Heart left ventricle (tissue), 16 donors: Measurements from ENCODE around the gene LCN1. TPM values are rescaled to one million over a fixed set of nuclear protein-coding genes. Genes with fewer than 3 reads are reported as not detected.

ENCODE experiments used
- ATAC-seq, 4 donors: fragments of 200-7000 bp; cut with Tn5 transposase; one replicate each; pipeline ENCODE4 v1.9.1; 2020 to 2022; ENCODE audit warnings: moderate library complexity in 4 of 4, mild to moderate bottlenecking in 3 of 4, moderate number of reproducible peaks in 1 of 4
- DNase-seq, 5 donors: peaks; one replicate each; pipeline ENCODE4 v3.0.0-alpha.2; 2020
- H3K27ac ChIP-seq, 12 donors: fragments of 200-600 bp; sonication (generic) in 4 of 12; one replicate each; pipeline versions ENCODE4 v1.5.0 to v1.8.0; 2016 to 2022; ENCODE audit warnings: mild to moderate bottlenecking in 2 of 12
- H3K27me3 ChIP-seq, 9 donors: fragments of 200-600 bp; sonication (generic) in 2 of 9; one replicate each; pipeline versions ENCODE4 v1.5.1 to v1.8.0; 2016 to 2022; ENCODE audit warnings: mild to moderate bottlenecking in 3 of 9
- H3K36me3 ChIP-seq, 9 donors: fragments of 200-600 bp; sonication (generic) in 2 of 9; one replicate each; pipeline versions ENCODE4 v1.5.0 to v1.8.0; 2018 to 2022; ENCODE audit warnings: mild to moderate bottlenecking in 2 of 9
- H3K4me1 ChIP-seq, 12 donors: fragments of 200-600 bp; sonication (generic) in 4 of 12; one replicate each; pipeline versions ENCODE4 v1.5.0 to v1.8.0; 2016 to 2022; ENCODE audit warnings: mild to moderate bottlenecking in 3 of 12
- H3K4me3 ChIP-seq, 12 donors: fragments of 200-600 bp; sonication (generic) in 4 of 12; one replicate each; pipeline versions ENCODE4 v1.5.0 to v1.8.0; 2017 to 2022; ENCODE audit warnings: mild to moderate bottlenecking in 9 of 12, moderate library complexity in 4 of 12
- H3K9me3 ChIP-seq, 12 donors: fragments of 200-600 bp; sonication (generic) in 4 of 12; one replicate each; pipeline versions ENCODE4 v1.5.0 to v1.8.0; 2016 to 2022; ENCODE audit warnings: mild to moderate bottlenecking in 1 of 12
- CTCF ChIP-seq, 12 donors: fragments of 200-600 bp; sonication (generic) in 4 of 12; IDR thresholded peaks; one replicate each; pipeline versions ENCODE4 v1.5.0 to v1.8.0; 2018 to 2022; ENCODE audit warnings: antibody characterized with exemption in 12 of 12, mild to moderate bottlenecking in 5 of 12
- POLR2A ChIP-seq, 2 donors: fragments of 450-650 bp; IDR thresholded peaks; one replicate each; pipeline ENCODE4 v1.6.1; 2017; ENCODE audit warnings: antibody characterized with exemption in 2 of 2, mild to moderate bottlenecking in 2 of 2, moderate library complexity in 2 of 2
- WGBS, 4 donors: extraction: QIAGEN DNeasy Blood & Tissue Kit in 2 of 4; methylation state at CpG; one replicate each; pipeline versions ENCODE4 v1.1.5 to v1.1.7; 2013 to 2018; 5-methylcytosine and 5-hydroxymethylcytosine counted together
- intact Hi-C, 10 donors: fragments of 100-400 bp; cut with DNase I; formaldehyde crosslinking; loops; one replicate each; pipeline versions ENCODE4 v1.11.1 to v1.14.2; 2022
- polyA plus RNA-seq, 2 donors: library from polyadenylated mRNA; stranded (reverse); fragments of 200-250 nt; gene quantifications; one replicate each; pipeline ENCODE4 v1.2.3, GENCODE V29; 2013
- total RNA-seq, 9 donors: library from RNA; depleted of rRNA in 2 of 9; stranded (reverse); fragments of >200 nt in 2 of 9; fragmentation: NEBNext Ultra II Directional in 3 of 9; extraction: Animal tissue kit (Norgen Biotek cat#: 25700) in 3 of 9; gene quantifications; one replicate each; pipeline versions ENCODE4 v1.1.0 to v1.2.4, GENCODE V29; 2016 to 2023
- donor health status: ischemic (EF 13 %, LVEDD 7.1; RV severe dilation, severe dysfunction).
- donor health status: healthy with polysubstance abuse.
- donor health status: DM: no; HTN: yes; CAD: no.
- donor health status: DM: no; HTN: no; CAD: no.
- donor health status: ischemic (EF 25% LVEDD 6.9; RV normal size, moderate dysfunction).
- donor health status: ischemic (EF 25% LVEDD 5.7; RV mildly dilated, moderate dysfunction).
- donor health status: healthy.
- donor health status: DM: yes; HTN: yes; CAD: no.
- donor health status: ischemic (EF 35%, LVEDD 5.7; RV mildly dilated, moderate dysfunction).
- donor health status: nonischemic (EF 11% LVEDD 7.7; RV severe dilation, severe dysfunction).
- donor health status: DM: yes; HTN: yes; CAD: no.
- donor health status: PGD.
- donor health status: ischemic (EF 29% LVEDD 5.4; RV normal size, mild dysfunction).
- donor health status: nonischemic (EF 23%, LVEDD 6.1; RV moderate dilation, normal function).

Gene LCN1
- total and polyA plus RNA-seq, 11 donors, result 0.33 to 0.50 (median 0.37) TPM; not detected in 8

GRCh38 chr9:135573124-135573523, 51.9 kb downstream of the LCN1 start:
- DNase-seq (no peak), ATAC-seq (no peak)
- WGBS, 4 donors, result 76 to 89% (median 84%) methylated on average over 1 of the region's 1 CpG
- Histone ChIP-seq H3K27me3 (peaks cover 0 to 11% (median 0%) of the 10 kb centered on the region in 9 donors), H3K27ac (no peak overlapping the region), H3K9me3 (peaks cover 0 to 17% (median 6%) of the 10 kb centered on the region in 12 donors), H3K36me3 (no peaks in the 10 kb centered on the region), H3K4me3 (no peak overlapping the region), H3K4me1 (no peaks in the 10 kb centered on the region)
- intact Hi-C loops, result no loop called here
- TF ChIP-seq POLR2A (IDR thresholded peaks at IDR 0.05), result no peak

GRCh38 chr9:135574331-135574730, 53.1 kb downstream of the LCN1 start:
- Histone ChIP-seq H3K9me3 (peaks cover 0 to 10% (median 1%) of the 10 kb centered on the region in 12 donors), H3K4me1 (no peaks in the 10 kb centered on the region), H3K27me3 (peaks cover 0 to 11% (median 0%) of the 10 kb centered on the region in 9 donors), H3K4me3 (no peak overlapping the region), H3K36me3 (no peaks in the 10 kb centered on the region), H3K27ac (no peak overlapping the region)
- DNase-seq (no peak), ATAC-seq (no peak)
- WGBS, 4 donors, result 69 to 75% (median 71%) methylated on average over 14 of the region's 14 CpGs
- intact Hi-C loops, result no loop called here
- no peak for TF ChIP-seq CTCF (IDR thresholded peaks at IDR 0.05)
- no peak for TF ChIP-seq POLR2A (IDR thresholded peaks at IDR 0.05)

GRCh38 chr9:135574943-135575342, 53.7 kb downstream of the LCN1 start:
- Histone ChIP-seq H3K36me3 (no peaks in the 10 kb centered on the region), H3K27me3 (peaks cover 0 to 11% (median 0%) of the 10 kb centered on the region in 9 donors), H3K27ac (no peak overlapping the region), H3K4me1 (no peaks in the 10 kb centered on the region), H3K4me3 (no peak overlapping the region), H3K9me3 (peaks cover 0 to 6% (median 0%) of the 10 kb centered on the region in 12 donors)
- TF ChIP-seq POLR2A (IDR thresholded peaks at IDR 0.05) (no peak), CTCF (IDR thresholded peaks at IDR 0.05) (no peak)
- ATAC-seq (no peak), DNase-seq (no peak)
- intact Hi-C loops, result no loop called here
- WGBS, 4 donors, result 77 to 91% (median 88%) methylated on average over 8 to 15 of the region's 15 CpGs

Other genes with a start within 250 kb of the LCN1 start
- gene PPP1R26, start 41.7 kb upstream of the LCN1 start, total RNA-seq, result 10 to 100 TPM; 17.3 to 30.1 (median 19.4) TPM
- 10 to 100 TPM; 13.2 to 13.6 TPM for gene PPP1R26, start 41.7 kb upstream of the LCN1 start, polyA plus RNA-seq
- gene MRPS2, start 20.8 kb upstream of the LCN1 start, total RNA-seq, result 10 to 100 TPM; 34.1 to 95.2 (median 46.5) TPM
- 10 to 100 TPM; 48.7 to 95.0 TPM for gene MRPS2, start 20.8 kb upstream of the LCN1 start, polyA plus RNA-seq
- not detected for gene OBP2A, start 24.7 kb downstream of the LCN1 start, total RNA-seq
- gene OBP2A, start 24.7 kb downstream of the LCN1 start, polyA plus RNA-seq, result not detected
- gene PAEP, start 40.3 kb downstream of the LCN1 start, total RNA-seq, result not detected
- not detected for gene PAEP, start 40.3 kb downstream of the LCN1 start, polyA plus RNA-seq
- gene GLT6D1, start 118.1 kb downstream of the LCN1 start, total RNA-seq, result not detected
- not detected for gene GLT6D1, start 118.1 kb downstream of the LCN1 start, polyA plus RNA-seq
- not detected for gene LCN9, start 141.9 kb downstream of the LCN1 start, total RNA-seq
- not detected for gene LCN9, start 141.9 kb downstream of the LCN1 start, polyA plus RNA-seq
- not detected for gene SOHLH1, start 178.0 kb downstream of the LCN1 start, total RNA-seq
- gene SOHLH1, start 178.0 kb downstream of the LCN1 start, polyA plus RNA-seq, result not detected
- 1 to 10 TPM in 7 of 9 donors, under 1 TPM in 2; 0.50 to 7.4 (median 2.6) TPM for gene KCNT1, start 180.7 kb downstream of the LCN1 start, total RNA-seq
- 1 to 10 TPM in 1 of 2 donors, under 1 TPM in 1; 0.21 to 1.3 TPM for gene KCNT1, start 180.7 kb downstream of the LCN1 start, polyA plus RNA-seq